H1 (cell line): ENCODE data around the gene CASK. TPM values are rescaled to one million over a fixed set of nuclear protein-coding genes. Genes with fewer than 3 reads are reported as not detected.

Experiments
- CTCF ChIA-PET: fragments of 300-600 bp; sonication (Branson Sonifier 250); formaldehyde crosslinking; loops from one replicate; lab custom pipeline; 2021; ENCODE audit not compliant: partially characterized antibody; lab: Charles Lee
- POLR2A ChIA-PET: fragments of 300-600 bp; sonication (Branson Sonifier 250); formaldehyde crosslinking; loops from one replicate; lab custom pipeline; 2021; ENCODE audit warnings: inconsistent platforms; ENCODE audit not compliant: partially characterized antibody; lab: Charles Lee
- DNase-seq, 2 experiments: peaks; one replicate each; pipeline versions ENCODE4 v3.0.0 to v3.0.0-alpha.2; 2010 to 2022; ENCODE audit warnings: low spot score in 2 of 2, low read depth in 1 of 2, mixed read lengths in 1 of 2
- FAIRE-seq: peaks from 2 replicates; lab custom pipeline; 2011; peaks lifted over from hg19 to GRCh38; lab: Jason Lieb, UNC
- H2AFZ ChIP-seq: 2 replicates; pipeline ENCODE4 v1.8.1; 2012; ENCODE audit warnings: low read length, inconsistent platforms
- H2AK5ac ChIP-seq: 2 replicates; pipeline ENCODE4 v1.6.1; 2013; ENCODE audit warnings: low read depth, low read length
- H2BK120ac ChIP-seq: replicated peaks from 2 replicates; pipeline ENCODE3; 2013; ENCODE audit warnings: low read depth, low read length, inconsistent platforms
- H2BK12ac ChIP-seq: 2 replicates; pipeline ENCODE4 v1.6.1; 2013; ENCODE audit warnings: low read depth, low read length
- H2BK15ac ChIP-seq: 2 replicates; pipeline ENCODE4 v1.6.1; 2013; ENCODE audit warnings: low read length
- H2BK20ac ChIP-seq: 2 replicates; pipeline ENCODE4 v1.6.1; 2013; ENCODE audit warnings: low read length
- H2BK5ac ChIP-seq: 2 replicates; pipeline ENCODE4 v1.6.1; 2013; ENCODE audit warnings: low read depth, low read length
- H3K14ac ChIP-seq: 2 replicates; pipeline ENCODE4 v1.6.1; 2013; ENCODE audit warnings: inconsistent platforms; ENCODE audit not compliant: insufficient read length
- H3K18ac ChIP-seq: 2 replicates; pipeline ENCODE4 v1.6.1; 2013; ENCODE audit warnings: low read length; ENCODE audit errors: extremely low read depth
- H3K23ac ChIP-seq: 2 replicates; pipeline ENCODE4 v1.6.1; 2013; ENCODE audit warnings: inconsistent platforms; ENCODE audit not compliant: insufficient read length
- H3K23me2 ChIP-seq: 2 replicates; pipeline ENCODE4 v1.6.1; 2013; ENCODE audit warnings: low read depth, low read length
- H3K27ac ChIP-seq: 2 replicates; pipeline ENCODE4 v1.6.1; 2011; ENCODE audit warnings: low read depth, low read length, inconsistent platforms
- H3K27me3 ChIP-seq, 4 experiments: replicated peaks in 1 of 4; 1 replicate in 1 of 4; 2 replicates in 3 of 4; pipeline versions ENCODE4 v1.6.1 to v1.8.1; 2011 to 2013; ENCODE audit warnings: low read length in 3 of 4, mild to moderate bottlenecking in 3 of 4, inconsistent platforms in 2 of 4, mixed read lengths in 2 of 4, moderate library complexity in 1 of 4; ENCODE audit not compliant: control insufficient read depth in 3 of 4, insufficient read depth in 3 of 4; ENCODE audit errors: extremely low read depth in 1 of 4
- H3K36me3 ChIP-seq, 4 experiments: 2 replicates each; pipeline versions ENCODE4 v1.6.1 to v1.8.1; 2011 to 2013; ENCODE audit warnings: mild to moderate bottlenecking in 4 of 4, low read length in 3 of 4, moderate library complexity in 2 of 4, control low read depth in 1 of 4, inconsistent platforms in 1 of 4; ENCODE audit not compliant: insufficient read depth in 4 of 4, control insufficient read depth in 2 of 4
- H3K4ac ChIP-seq: replicated peaks from 2 replicates; pipeline ENCODE3; 2013; ENCODE audit warnings: low read length, low read depth, mixed read lengths, inconsistent platforms; ENCODE audit not compliant: insufficient read length
- H3K4me1 ChIP-seq, 4 experiments: replicated peaks in 1 of 4; 1 replicate in 1 of 4; 2 replicates in 3 of 4; pipeline versions ENCODE4 v1.6.1 to v1.8.1; 2011 to 2013; ENCODE audit warnings: low read length in 3 of 4, inconsistent platforms in 2 of 4, mixed read lengths in 1 of 4; ENCODE audit not compliant: insufficient read depth in 4 of 4, control insufficient read depth in 3 of 4
- H3K4me2 ChIP-seq, 2 experiments: 2 replicates each; pipeline versions ENCODE4 v1.6.1 to v1.8.1; 2011 to 2013; ENCODE audit warnings: low read depth in 2 of 2, low read length in 2 of 2, control low read depth in 1 of 2, inconsistent platforms in 1 of 2, mild to moderate bottlenecking in 1 of 2; ENCODE audit not compliant: insufficient read depth in 1 of 2
- H3K4me3 ChIP-seq, 4 experiments: fragments of 200-600, 300-600 bp in 1 of 4; sonication (generic), shearing (Covaris generic), sonication (Bioruptor Twin) in 1 of 4; 2 replicates each; pipeline versions ENCODE4 v1.5.1 to v1.8.1; 2011 to 2016; ENCODE audit warnings: low read length in 4 of 4, low read depth in 3 of 4, control low read depth in 2 of 4, inconsistent platforms in 2 of 4, mild to moderate bottlenecking in 2 of 4, mixed read lengths in 1 of 4, moderate library complexity in 1 of 4; ENCODE audit not compliant: insufficient read depth in 2 of 4; ENCODE audit errors: extremely low read depth in 1 of 4
- H3K56ac ChIP-seq: replicated peaks from 2 replicates; pipeline ENCODE3; 2013; ENCODE audit warnings: low read depth, mild to moderate bottlenecking, mixed read lengths, low read length, inconsistent platforms; ENCODE audit not compliant: insufficient read length
- H3K79me1 ChIP-seq: 2 replicates; pipeline ENCODE4 v1.6.1; 2013; ENCODE audit warnings: low read depth, low read length, control low read depth
- H3K79me2 ChIP-seq, 2 experiments: 2 replicates each; pipeline versions ENCODE4 v1.6.1 to v1.8.1; 2012 to 2013; ENCODE audit warnings: low read length in 2 of 2, mild to moderate bottlenecking in 2 of 2, inconsistent platforms in 1 of 2; ENCODE audit not compliant: insufficient read depth in 2 of 2, control insufficient read depth in 1 of 2
- H3K9ac ChIP-seq, 4 experiments: replicated peaks in 1 of 4; 1 replicate in 1 of 4; 2 replicates in 3 of 4; pipeline versions ENCODE4 v1.6.1 to v1.8.1; 2011 to 2013; ENCODE audit warnings: low read depth in 3 of 4, low read length in 3 of 4, control low read depth in 2 of 4, mild to moderate bottlenecking in 2 of 4, moderate library complexity in 2 of 4, inconsistent platforms in 1 of 4; ENCODE audit errors: extremely low read depth in 1 of 4
- H3K9me3 ChIP-seq, 2 experiments: 2 replicates each; pipeline versions ENCODE4 v1.6.1 to v1.8.1; 2012 to 2013; ENCODE audit warnings: mild to moderate bottlenecking in 2 of 2, moderate library complexity in 2 of 2, control low read depth in 1 of 2, inconsistent platforms in 1 of 2, low read depth in 1 of 2, low read length in 1 of 2, mixed read lengths in 1 of 2; ENCODE audit not compliant: insufficient read depth in 2 of 2
- H4K20me1 ChIP-seq, 2 experiments: replicated peaks in 1 of 2; 2 replicates each; pipeline versions ENCODE3 to v1.8.1; 2011 to 2013; ENCODE audit warnings: inconsistent platforms in 2 of 2, low read length in 2 of 2, mild to moderate bottlenecking in 1 of 2; ENCODE audit not compliant: insufficient read depth in 2 of 2, control insufficient read depth in 1 of 2
- H4K5ac ChIP-seq: 2 replicates; pipeline ENCODE4 v1.6.1; 2013; ENCODE audit warnings: low read length, low read depth, mixed read lengths, inconsistent platforms; ENCODE audit not compliant: insufficient read length
- H4K8ac ChIP-seq: 2 replicates; pipeline ENCODE4 v1.8.0; 2013; ENCODE audit warnings: mild to moderate bottlenecking, moderate library complexity, low read length, inconsistent platforms; ENCODE audit not compliant: insufficient read depth; ENCODE audit errors: extremely low read depth
- H4K91ac ChIP-seq: replicated peaks from 2 replicates; pipeline ENCODE3; 2013; ENCODE audit warnings: low read length, mixed read lengths, inconsistent platforms; ENCODE audit not compliant: insufficient read length
- CHD2 ChIP-seq: IDR thresholded peaks from 2 replicates; pipeline ENCODE4 v1.6.1; 2012; ENCODE audit warnings: low read length, improper control_type of control experiment
- CREB1 ChIP-seq: IDR thresholded peaks from 2 replicates; pipeline ENCODE4 v1.6.1; 2012; ENCODE audit warnings: inconsistent platforms
- WGBS, 2 experiments: shearing (Covaris generic) in 1 of 2; methylation state at CpG; one replicate each; pipeline versions ENCODE4 v1.1.6 to v1.1.7; 2013 to 2015; ENCODE audit warnings: low lambda C conversion rate in 2 of 2, mixed read lengths in 2 of 2, inconsistent platforms in 1 of 2, low coverage in 1 of 2, missing lambda C conversion rate in 1 of 2; ENCODE audit not compliant: insufficient replicate concordance in 2 of 2, insufficient coverage in 1 of 2, insufficient read length in 1 of 2; ENCODE audit errors: extremely low coverage in 1 of 2, missing lambda C conversion rate in 1 of 2; 5-methylcytosine and 5-hydroxymethylcytosine counted together
- polyA plus RNA-seq, 7 experiments: library from polyadenylated mRNA; depleted of rRNA in 3 of 7; stranded (reverse) in 5 of 7; unstranded in 2 of 7; fragments of >200 nt in 5 of 7; fragments of 200-250 nt in 2 of 7; gene quantifications; 1 replicate in 5 of 7; 2 replicates in 1 of 7; 4 replicates in 1 of 7; pipeline versions ENCODE4 v1.2.1 to v1.2.3, GENCODE V29; 2011 to 2013; ENCODE audit warnings: missing spikeins in 2 of 7, mixed read lengths in 2 of 7
- total RNA-seq: library from RNA; stranded (reverse); fragmentation: NEBNext Ultra II Directional; extraction: Animal tissue kit (Norgen Biotek cat#: 25700); gene quantifications from 2 replicates; pipeline ENCODE4 v1.2.1, GENCODE V29; 2021
- TF ChIP-seq, protein P1 (sequence below): IDR thresholded peaks from 2 replicates; pipeline ENCODE4 v1.6.1; 2012; ENCODE audit warnings: low read length, inconsistent platforms
- TF ChIP-seq, protein P2 (sequence below), 3 experiments: IDR thresholded peaks; 1 replicate in 2 of 3; 2 replicates in 1 of 3; pipeline versions ENCODE4 v1.5.1 to v1.6.1; 2011; ENCODE audit warnings: low read length in 3 of 3, mild to moderate bottlenecking in 3 of 3, inconsistent platforms in 2 of 3, low read depth in 1 of 3, moderate library complexity in 1 of 3; ENCODE audit not compliant: insufficient read depth in 1 of 3; ENCODE audit errors: control extremely low read depth in 1 of 3

Gene CASK
- total and polyA plus RNA-seq, 2 of the 8 experiments (the other 6 are each of a cell fraction or from before 2014, with no cell fraction given), result 21.6 to 55.1 TPM

DNA sequence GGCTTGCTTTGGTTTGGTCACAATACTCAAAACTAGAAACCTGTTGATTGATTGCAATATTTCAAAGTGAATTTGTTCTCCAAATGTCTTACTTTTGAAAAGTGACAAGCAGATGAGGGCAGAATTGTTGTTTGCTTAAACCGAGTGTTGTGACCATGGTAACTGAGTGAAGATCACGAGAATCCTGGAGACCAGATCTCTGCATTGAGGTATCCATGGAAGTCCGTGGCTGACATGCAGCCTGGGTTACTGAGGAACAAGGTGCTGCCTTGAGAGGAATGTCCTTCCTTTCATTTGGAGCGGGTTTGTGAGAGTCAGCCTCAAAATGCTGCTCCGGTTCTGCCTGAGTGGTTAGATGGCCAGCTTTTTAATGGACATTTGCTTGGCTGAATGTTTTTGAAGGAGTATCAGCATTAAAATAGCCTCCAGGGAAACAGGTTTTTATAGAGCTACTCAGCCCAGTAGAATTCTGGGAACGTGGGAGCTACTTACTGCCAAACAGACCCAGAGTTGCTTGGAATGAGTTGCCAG lies 444.9 kb downstream of the CASK start:
- H2BK20ac ChIP-seq, result no peak overlapping the region; the same call in 1 of the 2 replicates
- no peak overlapping the region for H4K8ac ChIP-seq
- H3K4me3 ChIP-seq, result no peak overlapping the region
- TF ChIP-seq, protein P1, sequence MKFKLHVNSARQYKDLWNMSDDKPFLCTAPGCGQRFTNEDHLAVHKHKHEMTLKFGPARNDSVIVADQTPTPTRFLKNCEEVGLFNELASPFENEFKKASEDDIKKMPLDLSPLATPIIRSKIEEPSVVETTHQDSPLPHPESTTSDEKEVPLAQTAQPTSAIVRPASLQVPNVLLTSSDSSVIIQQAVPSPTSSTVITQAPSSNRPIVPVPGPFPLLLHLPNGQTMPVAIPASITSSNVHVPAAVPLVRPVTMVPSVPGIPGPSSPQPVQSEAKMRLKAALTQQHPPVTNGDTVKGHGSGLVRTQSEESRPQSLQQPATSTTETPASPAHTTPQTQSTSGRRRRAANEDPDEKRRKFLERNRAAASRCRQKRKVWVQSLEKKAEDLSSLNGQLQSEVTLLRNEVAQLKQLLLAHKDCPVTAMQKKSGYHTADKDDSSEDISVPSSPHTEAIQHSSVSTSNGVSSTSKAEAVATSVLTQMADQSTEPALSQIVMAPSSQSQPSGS, result no peak
- no peak for TF ChIP-seq CREB1
- TF ChIP-seq, protein P2, sequence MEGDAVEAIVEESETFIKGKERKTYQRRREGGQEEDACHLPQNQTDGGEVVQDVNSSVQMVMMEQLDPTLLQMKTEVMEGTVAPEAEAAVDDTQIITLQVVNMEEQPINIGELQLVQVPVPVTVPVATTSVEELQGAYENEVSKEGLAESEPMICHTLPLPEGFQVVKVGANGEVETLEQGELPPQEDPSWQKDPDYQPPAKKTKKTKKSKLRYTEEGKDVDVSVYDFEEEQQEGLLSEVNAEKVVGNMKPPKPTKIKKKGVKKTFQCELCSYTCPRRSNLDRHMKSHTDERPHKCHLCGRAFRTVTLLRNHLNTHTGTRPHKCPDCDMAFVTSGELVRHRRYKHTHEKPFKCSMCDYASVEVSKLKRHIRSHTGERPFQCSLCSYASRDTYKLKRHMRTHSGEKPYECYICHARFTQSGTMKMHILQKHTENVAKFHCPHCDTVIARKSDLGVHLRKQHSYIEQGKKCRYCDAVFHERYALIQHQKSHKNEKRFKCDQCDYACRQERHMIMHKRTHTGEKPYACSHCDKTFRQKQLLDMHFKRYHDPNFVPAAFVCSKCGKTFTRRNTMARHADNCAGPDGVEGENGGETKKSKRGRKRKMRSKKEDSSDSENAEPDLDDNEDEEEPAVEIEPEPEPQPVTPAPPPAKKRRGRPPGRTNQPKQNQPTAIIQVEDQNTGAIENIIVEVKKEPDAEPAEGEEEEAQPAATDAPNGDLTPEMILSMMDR (IDR thresholded peaks at IDR 0.05; ENCODE audit: control extremely low read depth in 1 of 3, insufficient read depth in 1 of 3, low read depth in 1 of 3, low read length in 3 of 3), result no peak
- TF ChIP-seq CHD2, result no peak
- no peak overlapping the region for H3K27ac ChIP-seq
- no peaks in the 10 kb centered on the region for H3K9me3 ChIP-seq
- peak overlapping the region; percentile 84 for H4K91ac ChIP-seq
- no peak overlapping the region for H3K23ac ChIP-seq
- H2BK5ac ChIP-seq, result peak overlapping the region; percentile 81; the same call in 1 of the 2 replicates
- no peaks in the 10 kb centered on the region for H4K20me1 ChIP-seq
- H3K27me3 ChIP-seq, result no peaks in the 10 kb centered on the region
- no peak overlapping the region for H3K9ac ChIP-seq
- no peak overlapping the region for H2AFZ ChIP-seq
- peak overlapping the region; percentile 69 for H3K4ac ChIP-seq
- no peak overlapping the region for H3K4me2 ChIP-seq
- H3K4me1 ChIP-seq, result peaks cover 7 to 26% (median 16%) of the 10 kb centered on the region in 4 experiments
- H3K36me3 ChIP-seq, result no peaks in the 10 kb centered on the region
- no peak overlapping the region for H3K14ac ChIP-seq
- H3K56ac ChIP-seq, result no peak overlapping the region
- FAIRE-seq, result no peak
- H4K5ac ChIP-seq, result no peak overlapping the region
- ChIA-PET POLR2A (no interaction called here), CTCF (no interaction called here)
- no peak overlapping the region for H2BK15ac ChIP-seq
- H2AK5ac ChIP-seq, result no peak overlapping the region
- H2BK12ac ChIP-seq, result no peak overlapping the region
- H3K23me2 ChIP-seq, result peaks cover 2% of the 10 kb centered on the region; the same call in 1 of the 2 replicates
- H2BK120ac ChIP-seq, result peak overlapping the region; percentile 95
- H3K79me2 ChIP-seq, result no peaks in the 10 kb centered on the region
- no peak for DNase-seq
- 72% methylated on average over 5 of the region's 6 CpGs; no CpG with 5 or more reads in 1 of the 2 experiments for WGBS, 2 experiments
- H3K18ac ChIP-seq, result no peak overlapping the region; the same call in 1 of the 2 replicates
- H3K79me1 ChIP-seq, result no peaks in the 10 kb centered on the region
